TTC549 (cell line): ENCODE results near the gene TNS1.

Experiments used
- FAIRE-seq: peaks from 2 replicates; lab custom pipeline; 2012; peaks lifted over from hg19 to GRCh38; lab: Jason Lieb, UNC

The TNS1 gene

DNA sequence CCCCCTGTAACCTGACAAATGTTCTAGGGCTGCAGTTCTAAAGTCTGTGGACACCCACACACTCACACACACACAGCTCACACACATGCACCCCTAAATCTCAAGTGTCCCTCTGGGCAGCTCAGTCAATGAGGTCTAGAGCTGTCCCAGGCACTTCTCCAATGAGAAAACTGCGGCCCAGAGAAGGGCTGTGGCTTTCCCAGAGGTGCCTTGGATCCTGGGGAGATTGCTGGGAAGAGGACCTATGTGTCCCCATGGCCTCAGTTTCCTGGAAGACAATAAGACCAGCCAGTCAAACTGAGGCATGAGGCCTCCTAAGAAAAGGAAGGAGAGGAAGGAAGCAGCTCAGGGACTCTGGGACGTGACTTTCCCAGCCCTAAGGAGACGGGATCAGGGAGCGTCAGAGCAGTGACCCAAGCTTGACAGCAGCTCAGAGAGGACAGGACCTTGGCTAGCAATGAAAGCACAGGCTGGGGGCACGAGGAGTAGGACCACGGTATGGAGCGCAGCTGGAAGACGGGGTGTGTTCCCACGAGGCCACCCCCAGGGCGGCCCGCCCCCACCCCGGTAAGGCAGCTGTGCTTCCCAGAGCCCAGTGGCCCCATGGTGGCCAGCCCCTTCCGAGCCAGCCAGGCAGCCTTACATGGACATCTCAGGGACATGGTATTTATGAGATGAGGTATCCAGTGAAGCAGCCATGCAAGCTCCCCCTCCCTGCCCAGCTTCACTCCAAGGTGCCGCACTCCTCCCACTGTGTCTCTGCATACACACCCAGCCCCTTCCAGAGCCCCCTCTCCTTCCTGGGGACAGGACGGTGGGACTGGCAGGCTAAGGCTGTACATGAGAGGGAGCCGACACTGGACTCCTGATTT is 46.0 kb downstream of the TNS1 start:
- no peak for FAIRE-seq

DNA sequence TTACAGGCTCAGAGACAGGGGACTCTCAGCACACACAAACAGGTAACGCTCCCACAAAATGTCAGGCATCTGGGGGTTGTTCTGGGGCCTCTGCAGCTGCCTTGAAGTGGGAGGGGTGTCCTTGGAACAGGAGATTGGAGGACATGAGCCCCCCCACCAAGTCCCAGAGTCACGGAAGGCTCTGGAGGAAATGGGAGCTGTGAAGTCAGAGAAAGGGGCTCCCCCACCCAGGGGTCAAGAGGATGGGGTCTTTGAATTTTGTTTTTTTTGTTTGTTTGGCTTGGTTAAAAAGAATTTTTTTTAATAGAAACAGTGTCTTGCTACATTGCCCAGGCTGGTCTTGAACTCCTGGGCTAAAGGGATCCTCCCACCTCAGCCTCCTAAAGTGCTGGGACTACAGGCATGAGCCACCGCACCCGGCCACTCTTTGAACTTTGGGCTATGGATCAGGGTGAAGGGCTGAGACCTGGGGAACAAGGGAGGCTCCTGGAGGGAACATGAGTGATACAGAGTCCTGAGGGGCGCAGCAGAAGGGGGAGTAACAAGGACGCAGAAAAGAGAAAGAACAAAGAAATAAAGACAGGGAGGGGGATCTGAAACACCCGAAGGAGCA is 46.8 kb downstream of the TNS1 start:
- FAIRE-seq = no peak

DNA sequence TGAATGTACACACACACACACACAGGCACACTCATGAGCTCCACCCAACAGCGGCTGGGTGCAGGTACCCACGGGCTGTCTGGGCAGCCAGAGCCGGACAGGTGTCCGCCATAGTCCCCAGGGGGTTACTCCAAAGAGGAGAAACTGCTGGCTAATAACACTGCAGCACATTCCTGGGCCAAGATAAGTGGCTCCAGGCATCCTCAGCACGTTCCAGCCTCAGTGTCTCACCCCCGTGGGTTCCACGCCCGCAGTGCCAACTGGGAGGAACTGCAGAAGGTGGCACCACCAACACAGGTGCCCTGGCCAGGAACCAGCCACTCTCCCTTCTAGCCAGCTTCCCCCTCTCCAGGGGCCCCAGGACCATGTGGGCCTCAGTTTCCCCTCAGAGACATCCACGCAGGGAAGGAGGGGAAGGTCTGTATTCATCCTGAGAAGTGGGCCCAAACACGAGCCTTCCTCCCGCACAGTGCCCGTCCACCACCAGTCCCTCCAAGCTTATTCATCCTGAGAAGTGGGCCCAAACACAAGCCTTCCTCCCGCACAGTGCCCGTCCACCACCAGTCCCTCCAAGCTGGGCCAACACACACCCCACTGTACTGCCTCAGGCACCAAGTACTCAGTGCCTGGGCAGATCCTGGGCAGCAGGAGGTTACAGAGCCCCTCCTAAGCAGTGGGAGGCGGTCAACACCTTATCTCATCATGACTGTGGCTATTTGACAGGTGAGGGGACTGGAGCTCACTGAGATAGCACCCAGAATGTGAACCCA is 47.6 kb downstream of the TNS1 start:
- FAIRE-seq = no peak

DNA sequence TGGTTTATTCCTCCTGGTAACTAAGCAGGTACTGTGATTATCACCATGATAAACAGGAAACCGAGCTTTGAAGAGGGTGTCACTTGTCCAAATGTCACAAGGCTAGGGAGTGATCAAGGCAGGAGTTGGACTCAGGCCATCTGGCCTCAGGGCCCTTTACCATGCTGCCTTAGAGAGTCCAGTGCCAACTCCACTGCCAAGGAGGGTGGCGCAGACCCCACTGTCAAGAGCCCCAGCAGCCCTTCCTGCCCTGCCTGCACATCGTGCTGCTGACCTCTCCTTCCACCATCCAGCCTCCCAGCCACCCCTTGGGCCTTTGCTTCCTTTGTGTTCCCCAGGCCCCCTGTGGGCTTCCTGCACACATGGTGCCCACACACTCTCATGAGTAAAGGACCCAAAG is 48.3 kb downstream of the TNS1 start:
- FAIRE-seq = no peak

DNA sequence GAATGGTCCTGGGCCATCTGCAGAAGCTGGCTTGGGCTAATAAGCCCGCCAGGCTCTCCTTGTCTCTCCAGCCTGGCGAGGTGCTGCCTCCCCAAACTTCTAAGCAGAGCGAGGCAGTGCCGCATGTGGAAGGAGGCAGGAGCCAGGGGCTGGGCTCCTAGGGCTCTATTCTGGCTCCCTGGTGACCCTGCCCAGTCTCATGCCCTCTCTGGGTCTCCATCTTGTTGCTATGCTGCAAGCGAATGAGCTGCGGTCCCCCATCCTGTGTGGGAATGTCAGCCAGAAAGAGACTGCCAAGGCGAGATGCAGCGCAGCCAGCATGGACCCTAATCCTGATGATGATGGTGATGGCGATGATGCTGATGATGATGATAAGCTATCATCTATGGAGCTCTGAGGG is 48.7 kb downstream of the TNS1 start:
- no peak for FAIRE-seq

DNA sequence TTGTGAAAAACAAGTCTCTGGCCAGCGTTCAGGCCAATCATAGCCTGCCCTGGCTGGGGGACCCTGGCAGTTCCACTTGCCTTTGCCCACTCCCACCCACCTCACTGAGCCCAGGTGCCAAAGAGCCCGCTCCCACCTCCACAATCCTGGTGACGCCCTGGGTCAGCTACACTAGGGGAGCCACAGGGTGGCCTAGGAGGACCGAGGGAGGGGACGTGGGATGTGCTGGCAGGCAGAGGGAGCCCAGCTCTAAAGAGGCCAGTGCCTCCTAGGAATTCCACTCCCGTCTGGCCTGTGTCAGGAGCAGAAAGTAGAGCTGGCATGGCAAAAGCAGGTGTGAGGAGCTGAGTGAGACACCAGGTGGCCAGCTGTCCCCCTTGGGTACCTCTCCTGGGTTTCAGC is 49.3 kb downstream of the TNS1 start:
- FAIRE-seq = no peak

DNA sequence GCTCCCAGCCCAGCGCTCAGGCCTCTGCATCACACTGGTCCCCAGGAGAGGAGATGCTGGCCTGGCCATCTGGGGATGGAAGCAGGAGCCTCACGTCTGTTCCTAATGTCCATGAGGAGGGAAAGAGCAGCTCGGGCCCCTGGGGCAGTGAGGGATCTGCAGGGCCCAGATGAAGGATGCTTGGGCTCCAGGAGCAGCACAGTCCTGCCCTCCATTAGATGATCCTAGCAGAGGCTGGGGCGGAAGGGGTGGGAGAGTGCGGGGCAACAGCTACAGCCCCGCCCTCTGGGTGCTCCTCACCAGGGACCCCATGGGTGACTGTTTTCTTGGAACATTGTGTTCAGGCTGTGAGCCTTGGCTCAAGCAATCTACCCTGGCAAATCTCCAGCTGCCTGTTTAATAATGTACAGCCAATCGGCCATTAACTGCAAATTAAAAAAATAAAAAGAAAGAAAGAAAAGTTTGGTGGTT is 49.7 kb downstream of the TNS1 start:
- FAIRE-seq = no peak

DNA sequence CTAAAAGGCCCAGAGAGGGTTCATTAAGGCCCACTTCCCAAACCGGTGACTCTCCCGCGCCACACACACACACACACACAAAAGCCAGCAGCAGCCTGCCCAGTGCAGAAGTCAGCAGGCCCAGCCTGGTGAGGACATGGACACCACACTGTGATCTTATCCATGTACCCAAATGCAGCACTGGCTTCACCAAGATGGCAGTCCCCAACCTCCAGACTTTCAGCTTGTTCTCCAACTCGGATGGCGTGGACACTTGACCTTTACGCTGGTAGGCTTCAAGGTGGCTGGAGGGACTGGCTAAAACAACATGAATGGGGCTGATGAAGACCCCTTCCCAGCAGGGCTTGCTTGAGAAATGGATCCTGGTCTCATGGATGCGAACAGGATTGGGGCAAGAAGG is 50.4 kb downstream of the TNS1 start:
- FAIRE-seq = no peak

DNA sequence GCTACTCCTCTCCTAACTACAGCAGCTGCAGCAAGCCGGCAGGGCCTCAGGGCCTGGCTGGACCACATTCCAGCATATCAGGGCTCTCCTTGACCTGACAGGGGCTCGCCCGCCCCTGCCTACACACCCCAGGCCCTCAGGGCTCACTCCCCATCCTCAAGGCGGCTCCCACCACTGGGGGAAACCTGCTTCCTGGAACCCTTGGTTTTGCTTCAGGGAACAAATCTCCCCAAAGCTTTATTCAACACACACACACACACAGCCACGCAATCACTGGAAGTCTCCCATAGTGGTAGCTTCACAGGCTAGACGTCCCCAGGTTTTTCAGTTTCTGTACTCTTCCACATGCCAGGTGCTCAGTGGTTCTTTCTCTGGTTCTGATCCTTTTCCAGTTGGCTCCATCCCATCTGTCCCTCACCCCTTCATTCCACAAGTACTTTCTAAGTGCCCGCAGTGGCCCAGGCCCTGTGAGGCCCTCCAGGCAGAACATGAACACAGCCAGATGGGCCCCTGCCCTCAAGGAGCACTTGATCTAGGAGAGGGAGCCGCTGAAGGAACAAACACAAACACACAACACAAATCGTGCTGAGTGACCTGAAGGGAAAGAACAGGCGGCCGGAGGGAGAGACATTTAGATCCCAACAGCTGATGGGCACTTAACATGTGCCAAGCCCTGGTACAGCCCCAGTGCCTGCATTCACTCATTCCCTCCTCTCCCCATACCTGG is 51.1 kb downstream of the TNS1 start:
- FAIRE-seq = no peak

DNA sequence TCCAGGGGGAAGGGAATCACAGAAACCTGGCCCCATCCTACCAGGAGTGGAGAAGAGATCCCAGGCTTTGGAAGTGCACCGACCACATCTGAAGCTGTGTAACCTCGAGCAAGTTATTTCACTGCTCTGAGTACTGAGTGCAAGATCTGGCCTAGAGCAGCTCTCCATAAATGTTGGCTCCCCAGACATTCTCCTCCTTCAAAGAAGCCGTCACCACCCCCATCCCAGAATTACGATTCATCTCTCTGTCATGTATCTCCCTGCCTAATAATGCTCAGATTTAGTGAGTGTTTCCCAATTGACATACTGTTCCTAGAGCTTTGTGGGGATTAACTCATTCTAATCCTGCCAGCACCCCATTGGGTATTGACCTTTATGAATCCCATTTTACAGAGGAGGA is 51.7 kb downstream of the TNS1 start:
- no peak for FAIRE-seq

DNA sequence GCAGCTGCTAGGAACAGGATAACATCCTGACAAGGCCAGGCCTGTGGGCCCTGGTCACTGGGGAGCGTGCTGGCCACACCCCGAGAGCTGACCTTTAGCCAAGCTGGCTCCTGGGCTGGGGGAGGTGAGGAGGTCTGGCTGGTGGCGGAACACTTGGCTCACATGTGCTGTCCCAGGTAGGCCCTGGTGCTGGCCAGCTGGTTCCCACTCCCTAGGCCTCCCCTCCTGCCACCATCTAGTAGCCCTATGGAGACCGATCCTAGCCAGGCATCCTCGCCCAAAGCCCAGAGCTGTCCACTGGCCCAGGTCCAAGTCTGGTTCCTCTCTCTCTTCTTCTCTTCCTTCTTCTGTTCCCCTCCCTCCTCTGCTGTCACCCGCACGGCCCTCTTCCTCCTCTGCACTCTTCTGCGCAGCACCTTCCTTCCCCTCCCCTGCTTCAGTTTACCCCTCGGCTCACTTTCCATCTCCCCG is 52.4 kb downstream of the TNS1 start:
- no peak for FAIRE-seq

DNA sequence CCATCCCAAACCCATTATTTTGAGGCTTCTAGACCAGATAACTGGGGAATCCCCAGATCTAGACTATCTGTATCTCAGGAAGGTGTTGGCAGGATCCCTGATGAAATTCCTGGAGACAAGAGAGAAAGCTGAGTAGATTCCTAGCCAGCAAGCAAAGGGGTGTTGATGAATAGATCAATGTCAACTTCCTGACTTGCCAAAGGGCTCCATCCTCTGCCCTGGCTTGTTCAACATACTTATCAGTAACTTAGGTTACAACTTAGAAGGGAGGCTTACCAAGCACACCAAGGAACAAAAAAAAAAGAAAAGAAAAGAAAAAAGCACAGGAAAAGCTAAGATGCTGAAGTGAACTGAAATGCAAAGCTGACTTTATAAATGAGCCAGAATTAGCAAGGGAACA is 53.3 kb downstream of the TNS1 start:
- no peak for FAIRE-seq

DNA sequence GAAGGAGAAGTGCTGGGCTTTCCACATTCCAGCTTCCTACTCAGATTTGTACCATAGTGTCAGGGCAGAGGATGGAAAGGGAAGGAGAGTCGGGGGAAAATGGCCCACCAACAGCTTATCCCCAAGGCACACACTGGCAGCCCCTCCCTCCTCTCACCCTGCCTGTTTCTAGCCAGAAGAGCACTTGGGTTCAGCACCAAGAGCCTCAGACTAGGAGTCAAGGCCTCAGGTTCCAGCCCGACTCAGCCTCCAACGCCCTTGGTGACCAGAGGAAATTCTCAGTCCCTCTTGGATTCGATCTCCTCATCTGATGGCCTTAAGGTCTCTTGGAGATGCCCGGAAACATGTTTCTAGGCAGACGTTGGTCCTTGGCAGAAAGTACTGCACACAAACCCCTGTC is 53.9 kb downstream of the TNS1 start:
- no peak for FAIRE-seq

DNA sequence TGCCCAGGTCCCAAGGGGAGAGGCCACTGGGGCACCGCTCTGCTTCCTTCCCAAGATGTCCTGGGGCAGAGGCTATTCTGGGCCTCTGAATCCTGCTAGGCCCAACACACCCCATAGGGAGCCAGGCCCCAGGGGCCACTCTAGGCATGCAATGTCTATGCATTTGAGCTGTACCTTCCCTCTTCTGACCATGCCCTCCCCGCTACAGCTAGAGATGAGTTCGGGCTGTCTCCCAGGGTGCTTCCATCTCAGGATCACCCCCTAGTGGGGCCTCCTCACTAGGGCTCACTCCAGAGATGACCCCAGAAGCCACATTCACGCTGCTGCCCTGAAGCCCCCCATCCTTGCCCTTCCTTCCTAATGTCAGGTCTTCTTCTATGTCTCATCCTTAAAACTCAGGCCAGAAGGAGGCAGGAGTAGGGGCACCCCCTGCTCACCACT is 54.4 kb downstream of the TNS1 start:
- no peak for FAIRE-seq

DNA sequence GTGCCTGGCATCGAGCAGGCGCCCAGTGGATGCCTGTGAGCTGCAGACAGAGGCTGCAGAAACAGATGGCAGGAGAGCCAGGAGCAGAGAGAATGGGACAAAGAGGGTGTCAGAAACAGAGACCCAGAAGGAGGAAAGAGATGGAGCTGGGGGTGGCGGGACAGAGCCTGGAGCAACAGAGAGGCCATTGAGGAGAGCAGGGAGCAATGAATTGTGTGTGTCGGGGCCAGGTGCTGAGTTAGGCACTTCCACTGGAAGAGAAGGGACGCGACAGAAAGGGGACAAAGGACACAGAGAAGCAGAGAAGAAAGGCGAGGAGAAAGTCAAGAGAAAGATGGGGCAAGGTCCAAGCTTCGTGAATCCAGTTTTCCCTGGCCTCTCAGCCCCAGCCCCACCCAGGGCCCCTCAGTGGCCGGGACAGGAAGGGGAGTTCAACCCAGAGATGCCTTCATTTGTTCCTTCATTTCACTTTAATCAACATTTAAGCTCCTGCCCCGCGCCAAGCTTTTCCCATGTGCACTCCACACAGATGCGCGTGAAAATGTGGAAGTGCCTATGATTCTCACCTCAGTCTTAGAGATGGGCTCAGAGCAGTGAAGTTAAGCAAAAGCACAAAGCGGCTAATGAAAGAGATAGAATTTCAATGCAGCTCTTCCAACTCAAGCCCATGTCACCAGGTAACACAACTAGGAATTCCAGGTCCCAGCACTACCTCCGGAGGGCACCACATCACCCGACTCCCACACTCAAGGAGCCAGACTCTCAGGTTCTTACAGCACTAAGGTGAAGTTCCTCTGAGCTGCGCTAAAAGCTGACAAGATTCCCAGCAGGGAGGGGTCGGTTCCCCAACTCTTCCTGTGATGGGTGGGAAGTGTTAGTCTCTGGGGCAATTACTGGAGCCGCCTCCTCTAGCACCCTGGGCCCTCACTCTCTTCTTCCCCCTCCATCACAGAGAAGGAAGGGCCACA is 55.1 kb downstream of the TNS1 start:
- no peak for FAIRE-seq

DNA sequence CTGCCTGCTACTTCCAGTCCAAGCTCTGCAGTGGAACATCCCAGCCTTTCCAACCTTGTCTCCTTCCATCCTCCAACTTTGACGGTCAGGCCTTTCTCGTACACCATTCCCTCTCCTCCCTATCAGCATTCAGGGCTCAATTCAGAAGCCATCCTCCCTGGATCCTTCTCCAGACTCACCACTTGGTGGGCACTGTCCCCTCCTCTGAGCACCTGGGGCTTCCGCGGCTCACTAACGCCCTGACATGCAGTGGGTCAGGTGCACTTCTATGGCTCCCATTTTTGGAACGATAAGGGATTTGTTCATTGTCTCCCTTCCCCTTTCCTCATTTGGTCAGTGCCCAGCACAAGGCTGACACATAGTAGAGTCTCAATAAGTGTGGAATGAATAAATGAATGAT is 56.7 kb downstream of the TNS1 start:
- no peak for FAIRE-seq

DNA sequence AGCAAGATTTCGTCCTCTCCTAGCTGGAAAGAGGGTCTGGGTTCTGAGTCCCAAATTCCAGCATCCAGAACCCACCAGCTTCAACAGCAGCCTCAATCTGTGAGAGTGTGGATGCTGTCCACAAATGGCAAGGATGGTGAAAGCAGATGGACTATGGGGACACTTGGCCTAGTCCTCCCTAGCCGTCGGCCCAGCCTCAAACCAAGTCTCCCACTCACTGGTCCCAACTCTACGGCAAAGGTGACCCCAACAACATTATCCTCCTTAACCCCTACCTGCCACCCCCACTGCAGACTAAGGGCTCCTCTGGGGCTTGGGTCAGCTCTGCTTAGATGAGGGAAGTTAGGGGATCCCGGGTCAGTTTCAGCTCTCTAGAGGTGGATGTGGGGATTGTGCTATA is 57.3 kb downstream of the TNS1 start:
- no peak for FAIRE-seq

DNA sequence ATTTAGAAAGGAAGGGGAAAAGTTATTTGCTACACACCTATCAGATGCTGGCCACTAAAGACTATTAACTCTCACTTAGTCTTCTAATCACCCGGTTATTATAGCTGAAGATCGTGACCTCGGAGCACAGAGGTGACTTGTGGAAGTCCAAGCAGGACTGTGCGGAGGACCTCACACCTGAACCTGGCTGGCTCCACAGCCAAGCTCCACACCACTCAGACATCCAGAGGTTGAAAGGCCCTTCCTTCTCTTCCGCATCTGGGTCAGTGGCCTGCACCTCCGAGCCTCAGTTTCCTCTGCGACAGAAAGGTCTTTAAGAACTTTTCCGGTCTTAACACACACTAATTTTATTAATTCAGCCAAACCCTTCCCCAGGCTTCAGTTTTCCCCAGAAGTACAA is 57.9 kb downstream of the TNS1 start:
- FAIRE-seq = no peak

DNA sequence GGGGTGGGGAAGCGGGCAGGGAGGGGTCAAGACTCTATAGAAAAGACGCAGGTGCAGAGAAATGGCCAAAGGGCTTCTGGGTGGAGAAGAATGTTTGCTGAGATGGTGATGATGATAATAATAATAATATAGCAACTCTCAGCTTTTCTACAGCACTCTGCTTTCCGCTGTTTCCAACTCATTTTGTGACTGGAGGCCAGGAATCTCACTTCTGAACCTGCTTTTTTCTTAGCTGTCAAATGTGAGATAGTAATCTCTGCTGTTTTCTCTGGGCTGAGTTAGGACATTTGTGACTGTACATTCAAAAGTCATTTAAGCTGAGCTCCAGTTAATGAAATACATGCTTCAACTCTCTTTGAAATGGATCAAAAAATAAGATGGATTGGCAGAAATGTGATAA is 58.4 kb downstream of the TNS1 start:
- FAIRE-seq = no peak

DNA sequence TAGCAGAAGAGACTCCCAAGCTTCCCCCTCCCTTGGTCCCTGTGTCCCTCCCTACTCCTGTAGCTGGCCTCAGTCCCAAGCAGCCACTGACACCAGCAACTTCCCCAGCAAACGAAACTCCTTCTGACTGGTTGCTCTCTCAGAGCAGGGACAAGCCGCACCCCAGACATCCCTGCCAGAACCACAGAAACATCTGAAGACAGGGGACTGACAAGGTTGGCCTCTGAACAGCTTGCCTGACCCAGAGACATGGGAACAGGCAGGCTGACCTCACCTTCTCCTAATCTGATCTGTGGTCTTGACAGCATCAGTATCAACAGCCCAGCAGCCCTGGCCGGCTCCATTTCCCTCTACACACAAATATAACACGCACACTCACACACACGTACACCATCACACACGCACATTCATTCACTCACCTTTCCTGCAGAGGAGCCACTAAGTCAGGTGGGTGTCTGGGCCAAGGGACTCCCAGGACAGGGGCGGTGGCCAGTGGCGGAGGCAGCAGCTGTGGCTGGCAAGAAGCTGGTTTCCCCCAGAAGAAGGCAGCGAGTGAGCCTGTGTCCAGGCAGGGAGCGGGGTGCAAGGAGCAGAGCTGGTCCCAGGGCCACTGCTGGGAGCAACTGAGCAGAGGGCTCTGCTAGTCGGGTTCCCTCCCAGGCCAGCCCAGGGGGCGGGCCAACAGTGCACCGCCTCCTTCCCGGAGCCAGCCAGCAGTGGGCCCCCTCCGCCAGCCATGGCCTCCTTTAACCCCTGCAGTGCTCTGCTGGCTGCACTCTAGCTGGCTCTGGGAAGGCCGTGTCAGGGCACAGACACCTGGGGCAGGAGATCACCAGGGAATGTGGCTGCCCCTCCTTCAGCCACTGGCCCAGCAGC is 59.1 kb downstream of the TNS1 start:
- no peak for FAIRE-seq
